GM12864 (cell line): Measurements from ENCODE around the gene ARID3A.

ENCODE experiments used
- DNase-seq: peaks from one replicate; pipeline ENCODE4 v3.0.0-alpha.2; 2011; ENCODE audit warnings: low read depth
- H3K4me3 ChIP-seq: 2 replicates; pipeline ENCODE4 v1.5.1; 2011; ENCODE audit warnings: mild to moderate bottlenecking, low read depth, low read length, control low read depth
- TF ChIP-seq, protein P1 (sequence below): IDR thresholded peaks from 2 replicates; pipeline ENCODE4 v1.5.1; 2011; ENCODE audit warnings: low read depth, mild to moderate bottlenecking, moderate library complexity, low read length, control low read depth, inconsistent platforms; ENCODE audit errors: missing control alignments

ARID3A gene

DNA sequence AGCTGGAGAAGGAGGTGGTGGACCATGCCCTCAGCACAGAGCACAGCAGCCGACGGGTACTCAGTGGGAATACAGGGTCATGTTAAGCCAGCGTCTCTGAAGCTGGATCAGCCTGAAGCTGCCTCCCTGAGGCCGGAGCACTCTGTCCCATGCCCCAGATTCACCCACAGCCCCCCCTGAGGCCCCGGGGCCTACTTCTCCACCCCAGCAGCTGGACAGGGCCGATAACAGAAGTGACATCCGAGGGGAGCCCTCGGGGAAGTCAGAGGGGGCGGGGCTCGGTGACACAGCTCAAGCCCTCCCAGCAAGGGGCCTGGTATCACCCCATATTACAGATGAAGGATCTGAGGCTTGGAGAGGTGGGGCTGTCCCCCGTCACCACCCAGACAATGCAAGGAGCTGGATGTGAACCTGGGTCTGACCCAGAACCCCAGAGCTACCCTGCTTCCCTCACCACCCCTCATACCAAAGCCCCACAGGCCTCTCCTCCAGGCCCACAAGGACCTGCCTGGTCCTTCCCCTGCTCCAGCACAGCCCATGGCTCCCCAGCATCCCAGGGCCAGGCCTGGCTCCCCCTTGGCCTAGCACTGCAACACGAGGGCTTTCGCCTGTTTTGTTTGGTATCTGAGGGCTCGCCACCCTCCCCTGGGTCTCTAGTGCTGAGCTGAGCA is 18.5 kb upstream of the ARID3A start:
- TF ChIP-seq, protein P1, sequence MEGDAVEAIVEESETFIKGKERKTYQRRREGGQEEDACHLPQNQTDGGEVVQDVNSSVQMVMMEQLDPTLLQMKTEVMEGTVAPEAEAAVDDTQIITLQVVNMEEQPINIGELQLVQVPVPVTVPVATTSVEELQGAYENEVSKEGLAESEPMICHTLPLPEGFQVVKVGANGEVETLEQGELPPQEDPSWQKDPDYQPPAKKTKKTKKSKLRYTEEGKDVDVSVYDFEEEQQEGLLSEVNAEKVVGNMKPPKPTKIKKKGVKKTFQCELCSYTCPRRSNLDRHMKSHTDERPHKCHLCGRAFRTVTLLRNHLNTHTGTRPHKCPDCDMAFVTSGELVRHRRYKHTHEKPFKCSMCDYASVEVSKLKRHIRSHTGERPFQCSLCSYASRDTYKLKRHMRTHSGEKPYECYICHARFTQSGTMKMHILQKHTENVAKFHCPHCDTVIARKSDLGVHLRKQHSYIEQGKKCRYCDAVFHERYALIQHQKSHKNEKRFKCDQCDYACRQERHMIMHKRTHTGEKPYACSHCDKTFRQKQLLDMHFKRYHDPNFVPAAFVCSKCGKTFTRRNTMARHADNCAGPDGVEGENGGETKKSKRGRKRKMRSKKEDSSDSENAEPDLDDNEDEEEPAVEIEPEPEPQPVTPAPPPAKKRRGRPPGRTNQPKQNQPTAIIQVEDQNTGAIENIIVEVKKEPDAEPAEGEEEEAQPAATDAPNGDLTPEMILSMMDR = no peak
- H3K4me3 ChIP-seq = no peak overlapping the region
- no peak for DNase-seq

DNA sequence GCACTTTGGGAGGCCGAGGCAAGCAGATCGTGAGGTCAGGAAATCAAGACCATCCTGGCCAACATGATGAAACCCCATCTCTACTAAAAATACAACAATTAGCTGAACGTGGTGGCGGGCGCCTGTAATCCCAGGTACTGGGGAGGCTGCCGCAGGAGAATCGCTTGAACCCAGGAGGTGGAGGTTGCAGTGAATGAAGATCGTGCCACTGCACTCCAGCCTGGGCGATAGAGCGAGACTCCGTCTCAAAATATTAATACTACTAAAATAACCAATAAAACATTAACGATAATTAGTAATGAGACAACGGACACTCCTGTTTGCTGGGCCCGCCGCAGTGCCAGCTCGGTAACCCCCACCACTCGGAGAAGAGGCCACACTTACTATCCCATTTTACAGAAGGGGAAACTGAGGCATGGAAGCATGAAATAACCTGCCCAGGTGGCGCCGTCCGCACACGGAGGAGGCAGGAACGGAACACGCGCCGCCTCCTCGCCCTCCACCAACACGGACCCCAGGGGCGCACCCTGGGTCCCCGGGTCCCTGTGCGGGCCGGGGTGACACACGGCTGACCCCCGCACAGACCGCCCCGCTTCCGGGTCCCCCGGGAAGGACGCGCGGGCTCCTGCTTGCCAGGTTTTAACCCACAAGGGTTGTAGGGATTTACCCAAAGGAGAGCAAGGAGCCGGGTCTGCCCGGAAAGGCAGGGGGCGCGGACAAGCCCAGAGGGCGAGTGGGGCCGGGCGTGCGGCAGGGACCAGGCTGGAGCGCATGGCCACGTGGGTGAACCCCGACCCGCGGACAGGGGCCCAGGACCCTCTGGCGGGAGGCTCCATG is 14.4 kb upstream of the ARID3A start:
- no peak overlapping the region; the same call in 1 of the 2 replicates for H3K4me3 ChIP-seq
- no peak for DNase-seq

DNA sequence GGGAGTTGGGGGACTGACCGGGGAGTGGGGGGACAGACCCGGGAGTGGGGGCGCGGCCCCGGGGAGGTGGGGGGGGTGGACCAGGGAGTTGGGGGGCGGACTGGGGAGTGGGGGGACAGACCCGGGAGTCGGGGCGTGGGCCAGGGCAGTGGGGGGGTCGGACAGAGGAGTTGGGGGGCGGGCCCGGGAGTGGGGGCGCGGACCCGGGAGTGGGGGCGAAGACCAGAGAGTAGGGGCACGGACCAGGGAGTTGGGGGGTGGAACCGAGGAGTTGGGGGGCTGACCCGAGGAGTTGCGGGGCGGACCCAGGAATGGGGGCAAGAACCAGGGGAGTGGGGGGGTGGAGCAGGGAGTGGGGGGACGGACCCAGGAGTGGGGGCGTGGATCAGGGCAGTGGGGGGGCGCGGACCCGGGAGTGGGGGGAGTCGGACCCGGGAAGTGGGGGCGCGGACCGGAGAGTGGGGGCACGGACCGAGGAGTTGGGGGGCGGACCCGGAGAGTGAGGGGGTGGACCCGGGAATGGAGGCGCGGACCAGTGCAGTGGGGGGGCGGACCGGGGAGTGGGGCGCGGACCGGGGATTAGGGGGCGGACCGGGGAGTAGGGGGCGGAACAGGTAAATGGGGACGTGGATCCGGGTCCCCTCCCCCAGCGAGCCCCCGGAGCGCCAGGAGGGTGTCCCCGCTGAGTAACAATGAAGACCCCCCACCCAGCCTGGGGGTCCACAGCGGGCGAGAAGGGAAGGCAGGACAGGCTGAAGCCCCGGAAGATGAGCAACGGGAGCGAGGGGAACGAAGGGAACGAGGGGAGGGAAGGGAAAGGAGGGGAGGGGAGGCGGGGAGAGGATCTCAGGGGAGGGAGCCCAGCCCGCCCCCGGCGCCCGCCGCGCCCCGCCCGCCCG is 13.4 kb upstream of the ARID3A start:
- peak overlapping the region; percentile 72 for H3K4me3 ChIP-seq
- TF ChIP-seq, protein P1 = no peak
- DNase-seq = no peak

More for the DNA sequence above, 14.4 kb upstream of the ARID3A start:
- TF ChIP-seq, protein P1 = no peak

DNA sequence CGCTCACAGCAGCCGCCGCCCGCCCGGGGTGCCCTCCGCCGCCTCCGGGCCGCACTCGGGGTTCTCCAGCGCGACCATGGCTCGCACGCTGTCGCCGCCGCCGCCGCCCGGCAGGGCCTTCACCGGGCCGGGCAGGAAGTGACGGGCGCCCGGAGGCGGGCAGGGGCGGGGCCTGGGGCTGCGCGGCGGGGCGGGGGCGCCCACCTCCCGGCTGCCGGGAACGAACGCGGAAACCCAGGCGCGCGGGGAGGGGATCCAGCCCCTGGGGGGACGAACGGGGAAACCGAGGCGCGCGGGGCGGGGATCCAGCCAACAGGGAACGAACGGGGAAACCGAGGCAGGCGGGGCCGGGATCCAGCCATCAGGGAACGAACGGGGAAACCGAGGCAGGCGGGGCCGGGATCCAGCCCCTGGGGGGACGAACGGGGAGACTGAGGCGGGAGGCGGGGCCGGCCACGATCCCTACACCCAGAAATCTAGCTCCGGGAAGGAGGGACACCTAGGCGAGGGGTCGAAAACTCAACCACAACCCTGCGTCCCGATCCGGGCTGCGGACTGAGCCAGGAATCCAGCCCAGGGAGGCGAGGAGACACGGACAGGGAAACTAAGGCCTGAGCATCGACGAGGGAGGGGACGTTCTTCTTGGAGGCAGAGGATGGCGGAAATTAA is 12.6 kb upstream of the ARID3A start, which contains the start of gene R3HDM4:
TSS of gene R3HDM4 (minus strand) at position 140 of the 669 bp plus-strand sequence. CDS start at position 78, 62 bp downstream.
- no peak for DNase-seq

DNA sequence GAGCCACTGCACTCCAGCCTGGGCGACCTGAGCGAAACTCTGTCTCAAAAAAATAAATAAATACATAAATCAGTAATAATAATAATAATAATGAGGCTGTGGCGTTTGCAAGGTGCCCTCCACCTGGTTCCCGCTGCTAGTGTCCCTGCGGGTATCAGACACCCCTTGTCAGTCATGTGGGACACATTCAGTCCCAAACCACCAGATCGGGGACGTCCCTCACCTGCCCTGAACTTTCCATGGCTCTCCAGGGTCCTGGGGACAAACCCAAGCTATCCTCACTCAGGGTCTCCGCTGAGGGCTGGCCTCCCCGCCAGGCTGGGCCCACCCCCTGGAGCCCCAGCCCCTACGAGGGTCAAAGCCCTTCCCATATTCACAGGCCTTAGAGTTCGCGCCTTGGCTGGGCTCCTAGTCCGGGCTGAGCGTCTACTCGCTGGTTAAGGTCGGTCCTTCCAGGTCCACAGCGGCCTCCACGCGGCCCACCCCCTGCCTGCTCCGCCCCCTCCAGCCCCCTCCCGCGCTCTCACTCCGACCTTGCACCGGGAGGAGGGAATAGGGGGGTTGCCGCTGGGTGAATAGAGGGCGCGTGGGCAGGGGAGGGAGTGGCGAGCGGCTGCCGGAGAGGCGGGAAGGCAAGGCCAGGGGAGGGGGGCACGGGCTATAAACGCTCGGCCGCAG is 9.1 kb upstream of the ARID3A start:
- no peak for DNase-seq
- H3K4me3 ChIP-seq = peak overlapping the region; percentile 44
- TF ChIP-seq, protein P1 = no peak

More for the DNA sequence above, 12.6 kb upstream of the ARID3A start, which contains the start of gene R3HDM4:
- TF ChIP-seq, protein P1 = no peak
- H3K4me3 ChIP-seq = peak within 1 kb of the TSS; percentile 72
